Stimulated activated CD8-positive, alpha-beta memory T cell treated with anti-CD3 and anti-CD28 coated beads, Interleukin-15, amount 100 ng/mL, for 1 hour (primary cell): ENCODE measurements around the gene TPSB2.
"Not testable (repeated sequence)": the region's sequence is repeated elsewhere in the genome, so short reads cannot be mapped to it uniquely, and the experiment has no call there.

Experiments
- DNase-seq: peaks from one replicate; pipeline ENCODE4 v3.0.0-alpha.2; 2020; ENCODE audit warnings: low read depth

Gene TPSB2

DNA sequence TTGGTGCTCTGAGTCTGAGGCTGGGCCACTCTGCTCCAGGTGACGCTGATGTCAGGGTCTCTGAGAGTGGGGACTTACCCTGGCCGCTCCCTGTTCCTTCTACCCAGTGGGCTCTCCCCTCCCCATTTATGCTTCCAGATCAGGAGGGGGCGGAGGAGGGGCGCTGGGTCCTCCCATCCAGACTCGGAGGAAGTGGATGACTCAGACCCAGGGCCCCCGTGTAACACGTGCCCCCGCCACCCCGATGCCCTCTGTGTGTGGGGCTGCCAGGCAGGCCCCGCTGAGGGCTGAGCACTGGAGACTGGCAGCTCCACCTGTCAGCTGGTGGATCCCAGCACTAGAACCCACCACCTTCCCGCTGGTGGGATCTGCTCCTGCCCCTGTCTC lies at the start of gene TPSB2:
TSS of gene TPSB2 (minus strand) at position 101 of the 387 bp plus-strand sequence. CDS start 233 bp downstream, outside the sequence.
- DNase-seq, result not testable (repeated sequence)

- DNase-seq, result no peak
Measured at GRCh38 chr16:1279081-1279944, 49.3 kb upstream of the TPSB2 start.

- DNase-seq, result no peak
Measured at GRCh38 chr16:1278477-1278876, 48.5 kb upstream of the TPSB2 start.

GRCh38 chr16:1277617-1278282 lies 47.8 kb upstream of the TPSB2 start:
- DNase-seq, result no peak

GRCh38 chr16:1277151-1277598 lies 47.2 kb upstream of the TPSB2 start:
- no peak for DNase-seq

- DNase-seq, result no peak
Measured at GRCh38 chr16:1276580-1276878, 46.5 kb upstream of the TPSB2 start.

DNA sequence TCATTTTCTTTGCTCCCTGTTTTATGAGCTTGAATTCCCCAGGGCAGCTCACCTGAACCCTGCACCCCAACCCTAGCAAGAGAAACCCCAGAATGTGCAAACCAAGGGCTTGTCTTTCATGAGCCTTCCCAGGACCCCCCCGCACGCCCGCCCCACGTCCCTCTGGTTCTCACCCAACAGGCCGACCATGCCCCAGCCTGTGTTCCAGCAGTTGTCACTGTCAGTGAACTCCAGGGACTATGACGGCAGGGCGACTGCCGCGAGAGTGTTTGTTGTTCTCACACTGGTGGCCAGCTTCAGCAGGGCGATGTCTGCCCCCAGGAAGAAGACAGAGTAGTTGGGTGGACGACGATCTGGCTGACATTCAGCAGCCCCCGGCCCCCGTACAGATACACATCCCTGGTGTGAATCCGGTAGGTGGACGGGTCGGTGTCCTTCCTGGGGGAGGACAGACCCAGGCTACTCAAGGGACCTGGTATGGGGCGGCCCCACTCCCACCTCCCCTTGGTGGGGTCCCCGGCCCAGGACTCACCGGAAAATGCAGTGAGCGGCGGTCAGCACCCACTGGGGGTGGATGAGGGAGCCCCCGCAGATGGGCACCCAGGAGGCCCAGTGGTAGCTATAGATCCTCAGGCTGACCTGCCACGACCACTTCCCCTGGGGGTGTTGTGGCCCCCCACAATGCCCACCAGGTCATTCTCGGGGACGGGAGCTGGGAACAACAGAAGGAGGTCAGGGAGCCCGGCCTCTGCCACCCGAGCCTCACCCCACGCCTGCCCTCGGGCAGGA lies 46.0 kb upstream of the TPSB2 start:
- no peak for DNase-seq

- DNase-seq, result no peak
Measured at GRCh38 chr16:1274767-1275166, 44.8 kb upstream of the TPSB2 start.

- DNase-seq, result no peak
Measured at GRCh38 chr16:1273816-1274215, 43.8 kb upstream of the TPSB2 start.

DNA sequence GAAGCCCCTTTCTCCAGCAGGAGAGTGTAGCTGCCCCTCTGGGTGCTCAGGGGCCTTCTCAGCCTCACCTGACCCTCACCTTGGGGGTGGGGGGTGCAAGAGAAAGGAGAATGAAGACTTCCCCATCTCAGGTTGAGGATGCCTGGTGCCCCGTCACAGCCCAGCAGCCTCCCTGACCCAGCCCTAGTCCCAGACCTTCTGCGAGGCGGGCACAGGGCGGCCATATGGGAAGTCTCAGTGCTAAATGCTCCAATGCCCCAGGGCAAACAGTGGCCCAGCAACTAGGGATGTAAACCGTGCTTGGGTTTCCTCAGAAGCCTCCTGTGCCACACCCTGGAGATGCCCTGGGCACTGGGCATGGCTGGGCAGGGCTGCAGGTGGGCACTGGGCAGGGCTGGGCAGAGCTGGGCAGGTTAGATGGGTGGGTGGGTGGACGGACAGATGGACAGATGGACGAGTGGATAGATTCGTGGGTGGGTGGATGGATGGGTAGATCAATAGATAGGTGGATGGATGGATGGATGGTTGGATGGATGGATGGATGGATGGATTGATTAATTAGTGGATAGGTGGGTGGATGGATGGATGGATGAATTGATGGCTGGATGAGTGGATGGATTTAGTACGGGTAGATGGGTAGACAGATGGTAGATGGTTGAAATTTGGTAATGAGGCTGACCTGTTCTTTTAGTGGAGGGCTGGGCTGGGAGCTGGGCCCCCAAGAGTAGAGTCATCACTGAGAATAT lies 42.6 kb upstream of the TPSB2 start:
- no peak for DNase-seq

- not testable (repeated sequence) for DNase-seq
Measured at GRCh38 chr16:1271724-1272413, 41.9 kb upstream of the TPSB2 start.

- DNase-seq, result no peak
Measured at GRCh38 chr16:1271380-1271723, 41.4 kb upstream of the TPSB2 start.

DNA sequence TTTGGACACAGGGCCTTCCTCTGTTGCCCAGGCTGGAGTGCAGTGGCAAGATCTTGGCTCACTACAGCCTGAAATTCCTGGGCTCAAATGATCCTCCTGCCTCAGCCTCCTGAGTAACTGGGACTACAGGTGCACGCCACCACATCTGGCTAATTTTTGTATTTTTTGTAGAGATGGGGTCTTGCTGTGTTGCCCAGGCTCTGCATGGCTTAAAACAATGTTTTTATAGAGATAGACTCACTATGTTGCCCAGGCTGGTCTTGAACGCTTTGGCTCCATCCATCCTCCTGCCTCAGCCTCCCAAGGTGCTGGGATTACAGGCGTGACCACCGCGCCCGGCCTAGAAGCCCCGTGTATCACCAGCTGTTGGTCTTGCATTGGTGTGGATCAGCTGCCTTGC lies 39.4 kb upstream of the TPSB2 start:
- DNase-seq, result not testable (repeated sequence)

DNA sequence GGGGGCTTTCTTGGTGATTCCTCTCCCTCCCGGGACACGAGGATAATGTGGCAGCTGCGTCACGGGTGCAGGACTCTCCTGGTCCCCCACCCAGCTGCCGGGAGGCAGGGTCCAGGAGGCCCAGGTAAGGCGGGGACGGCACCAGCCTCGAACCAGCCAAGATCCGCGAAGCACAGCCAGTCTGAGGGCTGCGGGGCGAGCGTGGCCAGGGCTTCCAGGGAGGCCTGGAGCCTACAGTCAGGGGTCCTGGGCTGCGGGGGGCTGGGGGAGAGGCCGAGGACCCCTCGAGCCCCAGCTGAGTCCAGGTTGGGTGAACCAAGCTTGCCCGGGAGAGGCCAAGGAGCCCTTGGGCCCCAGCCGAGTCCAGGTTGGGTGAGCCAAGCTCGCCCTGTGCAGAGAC lies 35.8 kb upstream of the TPSB2 start:
- no peak for DNase-seq

DNA sequence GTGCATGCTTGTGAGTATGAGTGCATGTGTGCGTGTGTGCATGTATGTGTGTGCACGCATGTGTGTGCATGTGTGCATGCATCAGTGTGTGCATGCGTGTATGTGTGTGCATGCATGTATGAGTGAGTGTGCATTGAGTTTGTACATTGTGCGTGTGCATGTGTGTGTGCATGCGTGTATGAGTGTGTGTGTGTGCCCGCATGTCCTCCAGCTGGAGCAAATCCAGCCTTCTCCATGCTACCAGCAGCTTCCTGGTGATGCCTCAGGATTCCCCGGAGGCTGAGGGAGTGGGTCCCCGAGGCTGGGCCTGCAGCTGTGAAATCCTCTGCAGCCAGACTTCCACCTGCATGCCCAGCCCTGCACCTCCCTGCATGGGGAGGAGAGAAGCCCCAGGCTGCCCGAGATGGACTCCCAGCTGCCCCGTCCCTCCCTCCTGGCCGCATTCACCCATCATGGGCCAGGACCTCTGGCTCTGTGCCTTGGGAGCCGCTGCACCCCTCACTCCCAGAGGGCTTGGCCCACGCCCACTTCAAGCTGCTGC lies 35.2 kb upstream of the TPSB2 start:
- DNase-seq, result no peak

- no peak for DNase-seq
Measured at GRCh38 chr16:1264345-1265089, 34.5 kb upstream of the TPSB2 start.

DNA sequence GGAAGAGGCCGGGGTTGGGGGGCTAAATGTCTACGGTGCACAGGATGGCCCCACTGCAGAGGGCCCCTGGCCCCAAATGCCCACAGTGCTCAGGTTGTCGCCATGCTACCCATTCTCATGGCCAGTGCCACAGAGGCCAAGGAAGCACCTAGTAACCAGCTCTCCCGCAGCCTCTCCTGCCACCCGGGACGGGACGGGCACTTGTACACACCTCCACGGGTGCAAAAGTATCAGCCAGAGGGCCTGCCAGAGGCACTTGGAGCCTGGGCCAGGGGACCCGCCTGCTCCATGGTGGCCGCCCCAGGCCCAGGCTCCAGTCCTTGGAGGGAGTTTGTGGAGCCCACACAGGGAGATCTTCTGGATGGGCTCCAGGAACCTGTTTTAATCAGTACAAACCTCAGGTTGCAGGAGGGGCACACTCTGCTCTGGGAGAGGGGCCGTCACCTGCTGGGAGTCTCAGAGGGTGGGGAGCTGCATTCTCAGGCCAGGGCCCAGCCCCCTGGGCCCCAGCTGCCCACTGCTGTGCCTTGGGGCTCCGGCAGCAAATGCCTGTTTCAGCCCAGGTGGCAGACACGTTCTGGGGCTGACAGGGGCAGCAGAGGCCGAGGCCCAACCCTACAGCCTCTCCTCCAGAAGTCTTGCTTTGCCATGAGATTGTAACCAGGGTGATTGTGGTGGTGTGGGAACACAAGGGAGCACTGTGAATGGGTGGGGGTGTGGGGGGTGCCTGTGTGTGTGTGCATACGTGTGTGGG lies 33.8 kb upstream of the TPSB2 start:
- no peak for DNase-seq

DNA sequence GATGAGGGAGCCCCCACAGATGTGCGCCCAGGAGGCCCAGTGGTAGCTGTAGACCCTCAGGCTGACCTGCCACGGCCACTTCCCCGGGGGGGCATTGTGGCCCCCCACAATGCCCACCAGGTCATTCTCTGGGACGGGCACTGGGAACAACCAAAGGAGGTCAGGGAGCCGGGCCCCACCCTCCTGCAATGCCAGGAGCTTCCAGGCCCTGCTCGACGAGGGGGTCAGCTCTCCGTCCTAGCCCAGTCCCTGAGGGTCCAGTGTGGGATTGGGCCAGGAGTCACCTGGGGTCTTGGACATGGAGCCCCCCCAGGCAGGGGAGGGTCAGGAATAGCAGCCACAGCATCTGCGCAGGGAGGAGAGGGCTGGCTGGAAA lies 32.9 kb upstream of the TPSB2 start:
- DNase-seq, result no peak

DNA sequence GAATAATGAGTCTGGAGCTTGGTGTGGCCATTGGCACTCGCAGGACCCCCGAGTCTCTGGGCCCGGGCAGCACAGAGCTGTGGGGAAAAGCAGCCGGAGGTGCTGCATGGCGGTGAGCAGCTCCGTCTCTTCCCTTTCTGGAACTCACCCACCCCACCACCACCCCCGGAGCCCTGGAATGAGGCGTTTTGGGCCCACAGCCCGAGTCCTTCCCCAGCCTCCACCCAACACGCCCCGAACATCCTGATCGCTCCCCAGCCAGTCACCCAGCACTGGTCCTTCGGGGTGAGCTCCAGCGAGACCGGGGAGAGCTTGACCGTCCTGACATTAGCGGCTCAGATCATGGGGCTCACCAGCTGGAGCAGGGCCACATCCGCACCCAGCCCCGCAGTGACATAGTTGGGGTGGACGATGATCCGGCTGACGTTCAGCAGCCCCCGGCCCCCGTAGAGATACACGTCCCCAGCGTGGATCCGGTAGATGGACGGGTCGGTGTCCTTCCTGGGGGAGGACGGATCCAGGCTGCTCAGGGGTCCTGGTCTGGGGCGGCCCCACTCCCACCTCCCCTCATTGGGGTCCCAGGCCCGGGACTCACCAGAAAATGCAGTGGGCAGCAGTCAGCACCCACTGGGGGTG lies 32.3 kb upstream of the TPSB2 start:
- no peak for DNase-seq
